CD1c-positive myeloid dendritic cell (primary cell): ENCODE data around the gene APMAP.

Experiments
- DNase-seq: peaks from one replicate; pipeline ENCODE4 v3.0.0-alpha.2; 2016; ENCODE audit errors: extremely low spot score

APMAP gene, protein sequence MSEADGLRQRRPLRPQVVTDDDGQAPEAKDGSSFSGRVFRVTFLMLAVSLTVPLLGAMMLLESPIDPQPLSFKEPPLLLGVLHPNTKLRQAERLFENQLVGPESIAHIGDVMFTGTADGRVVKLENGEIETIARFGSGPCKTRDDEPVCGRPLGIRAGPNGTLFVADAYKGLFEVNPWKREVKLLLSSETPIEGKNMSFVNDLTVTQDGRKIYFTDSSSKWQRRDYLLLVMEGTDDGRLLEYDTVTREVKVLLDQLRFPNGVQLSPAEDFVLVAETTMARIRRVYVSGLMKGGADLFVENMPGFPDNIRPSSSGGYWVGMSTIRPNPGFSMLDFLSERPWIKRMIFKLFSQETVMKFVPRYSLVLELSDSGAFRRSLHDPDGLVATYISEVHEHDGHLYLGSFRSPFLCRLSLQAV

DNA sequence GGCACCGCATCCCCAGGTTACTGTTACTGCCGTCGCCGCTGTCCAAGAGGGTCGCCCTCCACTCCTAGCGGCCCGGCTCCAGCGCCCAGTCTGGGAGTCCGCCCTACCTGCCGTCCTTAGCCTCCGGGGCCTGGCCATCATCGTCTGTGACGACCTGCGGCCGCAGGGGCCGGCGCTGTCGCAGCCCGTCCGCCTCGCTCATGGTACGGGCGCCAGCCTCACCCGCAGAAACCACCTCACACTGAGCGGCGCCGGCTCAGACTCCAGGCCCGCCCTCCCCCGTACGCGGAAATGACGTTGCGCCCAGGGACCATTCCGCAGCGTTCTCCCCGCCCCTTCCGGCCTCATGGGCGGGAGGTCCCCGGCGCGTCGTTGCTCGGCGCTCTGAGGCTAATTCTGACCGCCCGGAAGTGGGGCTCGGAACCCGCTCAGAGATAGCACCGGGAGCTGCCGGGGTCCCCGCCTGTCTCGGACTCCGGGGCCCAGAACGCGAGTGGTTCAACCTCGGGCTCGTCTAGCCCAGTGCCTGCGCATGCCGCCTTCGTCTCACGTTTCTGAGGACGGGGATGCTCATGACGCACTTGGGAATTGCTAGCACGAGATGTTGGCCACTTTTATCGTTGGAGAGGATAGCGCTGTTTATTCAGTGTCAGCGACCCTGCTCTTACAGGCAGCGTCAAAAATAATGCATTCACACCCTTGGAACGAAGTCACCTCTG is at the start of gene APMAP:
APMAP (minus strand) TSS at position 265 of the 719 bp plus-strand sequence; CDS start at position 202, 63 bp downstream.
- DNase-seq = peak; percentile 98

DNA sequence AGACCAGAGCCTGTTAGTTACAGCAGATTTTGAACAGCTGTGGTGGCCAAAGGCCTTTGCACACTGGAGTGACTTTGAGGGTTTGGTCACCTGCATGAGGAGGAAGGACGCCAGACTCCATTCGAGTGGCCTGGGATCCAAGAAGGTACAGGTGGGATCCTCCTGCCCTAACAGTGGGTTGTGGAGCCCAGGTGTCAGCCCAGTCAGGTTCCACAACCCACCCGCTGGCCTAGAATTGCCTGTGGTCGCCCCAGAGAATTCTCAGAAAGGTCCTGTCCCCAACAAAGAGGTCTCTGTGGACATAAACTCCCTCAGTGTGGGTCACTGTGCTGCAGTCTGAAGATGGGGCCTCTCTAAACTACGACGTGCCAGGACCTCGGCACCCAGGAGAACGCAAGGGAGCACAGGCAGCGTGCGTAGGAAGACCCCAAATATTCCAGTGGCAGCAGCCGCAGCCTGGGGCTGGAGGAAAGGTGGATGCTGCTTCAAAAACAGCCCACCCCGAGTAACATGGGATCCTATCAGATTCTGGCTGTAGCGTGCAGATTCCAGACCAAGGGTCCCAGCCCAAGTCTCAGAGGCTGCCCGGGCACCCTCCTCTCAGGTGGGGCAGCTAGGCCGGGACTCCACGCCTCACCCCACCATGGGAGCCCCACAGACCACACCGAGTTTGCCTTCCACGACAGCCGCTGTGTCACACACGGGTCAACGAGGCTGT is 49.4 kb upstream of the APMAP start:
- DNase-seq = no peak

DNA sequence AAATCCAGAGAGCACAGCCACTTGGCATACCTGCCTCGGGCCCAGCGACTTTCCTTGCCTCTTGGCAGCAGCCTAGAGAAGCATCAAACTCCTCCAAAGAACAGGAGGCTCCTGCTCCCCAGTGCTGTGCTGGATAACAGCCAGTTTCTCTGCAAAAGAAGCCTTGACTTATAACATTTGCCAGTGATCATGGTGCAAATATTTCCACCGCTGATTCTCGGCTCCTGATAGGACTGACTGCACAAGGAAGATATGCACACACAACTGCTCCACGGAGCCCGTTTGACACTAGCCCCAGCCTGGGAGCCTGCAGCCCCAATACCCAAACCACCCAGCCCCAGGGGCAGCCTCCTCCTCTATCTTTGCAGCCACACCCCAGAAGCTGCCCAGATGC is 47.9 kb upstream of the APMAP start:
- no peak for DNase-seq

DNA sequence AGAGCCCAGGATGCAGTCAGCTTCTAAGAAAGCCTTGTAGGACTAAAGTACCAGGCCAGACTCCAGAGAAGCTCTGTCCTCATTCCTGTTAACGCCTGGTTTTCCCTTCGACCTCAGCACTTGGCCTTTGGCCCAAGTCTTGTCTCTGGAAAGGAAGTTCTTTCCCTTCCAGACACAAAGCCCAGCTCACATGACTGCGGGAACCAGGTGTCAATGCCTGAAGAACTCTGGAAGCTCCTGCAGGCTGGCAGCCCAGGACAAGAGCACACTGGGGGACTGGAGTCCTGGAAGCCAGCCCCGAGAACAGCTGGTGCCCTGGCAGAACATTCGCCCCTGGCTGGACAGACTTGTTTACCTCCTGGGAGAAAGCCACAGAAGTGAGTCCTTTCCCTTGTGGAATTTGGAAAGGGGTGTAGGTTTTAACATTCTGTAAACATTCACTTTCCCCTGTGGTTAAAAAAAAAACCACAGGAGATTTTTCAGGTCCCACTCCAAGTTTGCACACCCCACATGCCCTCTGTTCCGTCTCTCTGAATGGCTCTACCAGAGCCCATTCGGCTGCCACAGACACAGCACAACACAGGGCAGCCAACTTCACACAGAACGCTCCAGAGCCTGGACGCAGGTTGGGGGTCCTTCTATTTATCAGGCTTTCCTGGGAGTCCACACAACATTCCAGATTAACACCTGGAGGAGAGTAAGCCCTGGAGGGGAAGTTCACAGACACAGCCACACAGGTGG is 47.3 kb upstream of the APMAP start:
- DNase-seq = no peak

DNA sequence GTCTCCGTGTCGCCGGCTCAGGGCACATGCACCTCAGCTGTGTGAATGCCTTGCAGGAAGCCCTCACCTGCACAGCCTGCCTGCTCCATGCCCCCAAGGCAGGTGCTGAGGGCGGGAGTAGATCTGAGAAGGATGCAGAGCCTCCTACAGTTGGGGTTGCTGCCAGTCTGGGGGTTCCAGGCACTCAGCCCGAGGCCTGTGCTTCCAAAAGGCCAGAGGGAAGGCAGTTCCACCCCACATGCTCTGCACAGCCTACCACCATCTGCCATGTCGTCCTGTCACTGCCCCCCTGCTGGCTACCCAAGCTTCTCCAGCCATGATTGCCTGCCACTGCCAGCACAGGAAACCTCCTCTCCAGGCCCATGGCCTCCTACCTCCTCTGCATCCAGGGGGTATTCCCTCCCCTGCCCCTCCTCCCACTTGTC is 46.1 kb upstream of the APMAP start:
- DNase-seq = no peak

DNA sequence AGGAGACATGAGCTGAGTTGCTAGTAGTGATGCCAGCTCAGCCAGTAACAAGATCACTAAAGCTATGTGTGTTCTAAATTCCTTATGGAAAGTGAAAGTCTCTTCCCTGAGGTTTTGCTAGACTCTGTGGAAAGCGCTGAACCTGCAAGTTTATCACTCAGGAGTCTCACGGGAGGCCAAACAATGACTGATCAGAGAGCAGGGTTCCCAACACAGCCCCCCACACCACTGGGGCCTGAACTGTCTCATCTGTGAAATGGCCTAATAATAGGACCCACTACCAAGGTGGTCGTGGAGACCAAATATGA is 45.5 kb upstream of the APMAP start:
- DNase-seq = no peak

DNA sequence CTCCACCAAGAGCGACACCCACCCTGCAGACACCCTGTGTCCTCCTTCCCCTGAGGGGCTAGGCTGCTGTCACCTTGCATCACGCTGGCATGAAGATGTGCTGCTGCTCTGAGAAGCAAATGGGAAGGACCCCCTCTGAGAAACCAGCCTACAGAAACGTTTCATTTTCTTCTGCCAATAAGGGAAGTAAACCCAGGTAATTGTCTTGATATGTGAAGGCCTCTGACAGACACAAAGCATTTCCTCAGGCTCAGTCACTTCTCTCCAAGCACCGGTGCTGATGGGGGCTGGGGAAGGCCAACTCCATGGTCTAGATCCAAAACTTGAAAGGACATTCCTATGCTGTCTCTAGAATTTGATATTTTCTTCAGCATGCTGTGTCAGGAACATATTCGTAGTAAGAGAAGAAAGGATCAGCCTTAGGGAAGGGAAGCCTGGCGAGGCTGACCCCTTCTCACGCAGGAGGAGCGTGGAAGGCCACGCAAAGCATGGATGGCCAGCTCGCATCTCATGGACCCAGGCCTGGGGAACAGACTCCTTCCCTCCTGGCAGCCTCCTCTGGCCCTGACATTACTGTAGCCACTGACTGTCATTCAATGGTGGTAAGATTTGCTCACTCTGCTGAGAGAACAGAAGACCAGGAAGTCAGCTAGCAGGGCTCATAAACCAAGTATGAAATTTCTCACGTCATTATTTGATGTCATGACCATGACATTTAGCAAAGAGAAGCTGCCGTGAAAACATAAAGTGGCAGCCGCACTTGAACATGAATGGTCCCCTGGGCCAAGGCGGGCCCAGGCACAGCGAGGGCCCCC is 44.9 kb upstream of the APMAP start:
- no peak for DNase-seq

DNA sequence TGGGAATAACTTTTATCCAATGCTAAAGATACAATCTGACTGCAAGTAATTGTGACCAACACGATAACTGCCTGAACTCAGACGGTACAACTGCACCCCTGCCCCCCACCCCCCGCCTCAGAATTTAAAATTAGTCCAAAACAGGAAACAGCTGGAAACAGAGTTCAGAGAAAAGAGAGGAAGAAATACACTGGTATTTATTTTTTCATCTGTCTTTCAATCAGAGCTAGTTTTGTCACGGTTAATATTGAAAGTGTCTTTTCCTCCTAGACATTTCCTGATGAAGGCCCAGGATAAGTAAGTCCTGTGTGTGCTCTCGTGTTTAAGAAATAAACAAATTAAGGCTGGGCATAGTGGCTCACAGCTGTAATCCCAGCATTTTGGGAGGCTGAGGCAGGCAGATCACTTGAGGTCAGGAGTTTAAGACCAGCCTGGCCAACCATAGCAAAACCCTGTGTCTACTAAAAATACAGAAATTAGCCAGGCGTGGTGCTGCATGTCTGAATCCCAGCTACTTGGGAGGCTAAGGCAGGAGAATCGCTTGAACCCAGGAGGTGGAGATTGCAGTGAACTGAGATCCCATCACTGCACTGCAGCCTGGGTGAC is 43.9 kb upstream of the APMAP start:
- DNase-seq = no peak

DNA sequence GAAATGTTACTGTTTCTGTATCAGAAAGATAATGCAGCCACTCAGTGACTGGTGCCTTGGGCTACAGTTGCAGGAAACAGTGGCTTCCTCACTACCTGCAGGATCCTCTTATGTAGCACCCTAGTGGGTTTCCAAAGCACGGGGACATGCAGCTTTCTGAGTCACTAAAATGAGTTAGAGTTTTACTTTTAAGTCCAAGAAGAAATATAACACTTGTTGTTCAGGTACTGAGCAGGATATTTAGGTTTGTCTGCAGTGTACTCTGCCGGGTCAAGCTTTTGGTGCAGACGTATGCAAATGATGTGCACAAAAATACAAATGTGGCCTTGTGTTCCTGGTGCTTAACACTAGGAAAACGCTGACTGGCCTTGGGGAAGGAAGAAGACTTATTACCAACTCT is 43.4 kb upstream of the APMAP start:
- DNase-seq = no peak

DNA sequence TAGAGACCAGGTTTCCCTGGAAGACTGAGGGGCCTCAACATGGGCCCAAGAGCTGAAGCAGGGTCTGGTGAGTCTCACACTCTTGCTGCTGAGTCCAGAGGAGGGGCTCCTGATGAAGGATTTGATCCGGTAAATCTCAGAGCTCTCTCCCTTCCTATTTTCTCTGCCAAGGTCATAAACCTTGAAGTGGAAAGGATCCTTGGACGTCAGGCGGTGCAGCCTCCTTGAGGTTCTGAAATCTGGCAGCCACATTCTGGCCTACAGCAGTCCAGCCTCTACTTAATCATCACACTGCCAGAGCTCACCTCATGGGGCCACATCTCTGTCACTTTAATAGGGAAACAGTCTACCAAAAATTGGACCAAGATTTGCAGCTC is 41.4 kb upstream of the APMAP start:
- DNase-seq = no peak

DNA sequence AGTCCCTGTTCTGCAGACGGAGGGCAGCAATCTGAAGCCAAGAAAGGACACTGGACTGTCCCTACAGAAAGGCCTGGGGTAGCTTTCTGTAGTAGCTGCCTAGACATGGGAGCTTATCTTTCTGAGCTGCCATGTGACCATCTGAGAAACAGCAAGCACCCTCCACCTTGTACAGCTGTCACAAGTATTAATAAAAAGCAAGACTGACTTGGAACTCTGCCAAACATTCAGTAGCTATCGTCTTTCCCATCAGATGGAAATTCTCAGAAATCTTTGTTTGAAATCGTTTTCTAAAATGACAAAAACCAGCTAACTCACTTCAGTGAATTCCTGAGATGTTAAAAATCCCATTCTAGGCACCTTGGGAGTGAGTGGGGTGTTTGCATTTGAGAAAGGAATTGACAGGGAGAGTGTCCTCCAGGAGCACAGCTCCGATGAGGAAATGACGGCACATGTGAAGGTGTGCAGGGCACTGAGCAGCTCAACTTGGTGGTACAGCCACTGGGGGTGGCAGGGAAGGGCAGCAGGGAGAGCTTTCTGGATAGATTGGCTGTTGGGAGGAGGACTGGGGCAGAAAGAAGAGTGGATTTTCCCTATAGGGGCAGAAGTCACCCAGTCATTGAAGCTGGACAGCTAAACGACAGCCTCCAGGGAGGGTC is 40.8 kb upstream of the APMAP start:
- no peak for DNase-seq

DNA sequence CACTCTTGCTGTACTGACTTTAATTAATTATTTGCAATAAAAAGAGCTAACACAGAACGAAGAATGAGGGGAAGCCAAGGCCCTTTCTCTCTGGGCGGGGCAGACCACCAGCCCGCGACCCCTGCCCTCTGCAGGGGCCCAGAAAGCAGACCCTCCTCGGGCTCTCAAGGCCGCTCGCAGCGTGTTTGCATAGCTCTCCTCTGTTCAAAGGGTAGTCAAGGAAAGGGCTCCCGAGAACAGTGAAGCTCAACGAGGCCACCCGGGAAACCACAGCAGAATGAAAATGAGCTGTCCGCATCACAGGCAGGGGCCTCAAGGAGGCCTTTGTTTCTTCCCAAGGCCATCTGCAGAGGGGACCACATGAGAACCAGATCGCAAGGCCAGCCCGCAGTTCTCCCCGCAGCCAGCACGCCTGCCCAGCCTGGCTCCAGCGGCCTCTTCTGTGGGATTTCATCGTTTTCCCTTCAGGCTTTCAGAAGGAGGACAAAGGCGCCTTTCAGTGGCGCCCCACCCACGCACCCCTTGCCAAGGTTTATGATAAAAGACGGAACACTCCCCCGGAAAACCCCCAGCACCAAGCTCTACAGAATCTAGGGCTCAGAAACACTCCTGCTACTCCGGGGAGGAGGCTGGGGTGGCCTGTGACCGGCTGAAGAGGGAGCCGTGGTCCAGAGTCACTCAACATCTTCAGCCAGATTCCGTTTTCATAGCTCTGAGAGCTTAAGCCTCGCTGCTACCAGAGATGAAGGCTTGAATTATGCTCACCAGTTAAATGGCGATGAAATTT is 40.1 kb upstream of the APMAP start:
- no peak for DNase-seq

DNA sequence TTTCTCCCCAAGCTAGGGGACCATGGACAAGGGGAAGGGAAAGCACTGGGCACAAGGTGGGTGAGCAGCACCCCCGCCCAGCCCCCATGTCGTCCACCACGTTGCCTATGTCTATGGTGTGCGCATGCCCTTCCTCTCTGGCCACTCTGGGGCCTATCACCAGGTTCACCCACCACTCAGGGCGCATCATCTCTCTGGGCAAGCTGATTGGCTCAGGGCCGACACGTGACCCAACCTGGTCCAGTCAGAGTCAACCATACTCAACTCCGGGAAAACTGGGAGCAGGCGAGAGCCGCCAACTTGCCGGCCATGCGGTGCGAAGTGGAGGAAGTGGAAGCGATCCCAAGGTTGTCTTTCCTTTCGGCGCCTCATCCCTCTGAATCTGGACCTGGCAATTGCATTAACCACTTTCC is 39.5 kb upstream of the APMAP start:
- no peak for DNase-seq

DNA sequence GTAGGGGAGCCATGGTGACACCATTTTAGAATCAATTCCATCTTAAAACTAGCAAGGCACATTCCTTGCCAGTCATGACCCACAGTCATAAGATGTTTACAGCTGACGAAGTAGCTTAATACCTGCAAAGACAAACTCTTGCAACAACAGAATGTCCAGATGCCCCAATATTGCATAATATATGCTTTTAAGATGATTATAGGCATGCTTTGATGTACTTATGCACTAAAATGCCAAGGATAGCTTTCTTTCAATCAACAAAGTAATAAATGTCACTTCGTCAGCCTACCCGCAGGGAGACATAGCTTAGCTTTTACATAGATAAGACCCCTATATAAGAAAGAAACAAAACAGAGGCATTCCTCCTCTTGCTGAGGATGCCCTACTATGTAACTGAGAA is 38.7 kb upstream of the APMAP start:
- no peak for DNase-seq

DNA sequence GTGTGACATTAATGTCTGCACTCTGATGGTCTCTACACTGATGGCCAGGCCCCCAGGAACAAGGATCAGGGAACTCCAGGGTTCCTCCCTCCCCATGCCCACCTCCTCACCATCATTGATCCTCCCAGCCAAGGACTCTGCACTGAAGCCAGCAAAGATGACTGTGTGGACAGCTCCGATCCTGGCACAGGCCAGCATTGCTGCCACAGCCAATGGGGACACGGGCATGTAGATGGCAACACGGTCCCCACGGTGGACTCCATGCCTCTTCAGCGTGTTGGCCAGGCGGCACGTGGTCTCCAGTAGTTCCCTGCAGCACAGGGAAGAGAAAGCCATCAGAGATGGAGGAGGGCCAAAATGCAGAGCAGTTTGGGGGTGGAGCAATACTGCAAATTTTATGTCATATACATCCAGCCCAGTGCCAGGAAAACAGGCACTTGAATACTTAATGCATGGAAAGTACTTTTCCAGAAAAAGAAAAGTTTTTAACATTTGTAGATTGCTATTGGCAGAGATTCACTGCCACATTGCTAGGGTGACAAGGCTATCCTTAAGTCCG is 38.2 kb upstream of the APMAP start:
- no peak for DNase-seq

DNA sequence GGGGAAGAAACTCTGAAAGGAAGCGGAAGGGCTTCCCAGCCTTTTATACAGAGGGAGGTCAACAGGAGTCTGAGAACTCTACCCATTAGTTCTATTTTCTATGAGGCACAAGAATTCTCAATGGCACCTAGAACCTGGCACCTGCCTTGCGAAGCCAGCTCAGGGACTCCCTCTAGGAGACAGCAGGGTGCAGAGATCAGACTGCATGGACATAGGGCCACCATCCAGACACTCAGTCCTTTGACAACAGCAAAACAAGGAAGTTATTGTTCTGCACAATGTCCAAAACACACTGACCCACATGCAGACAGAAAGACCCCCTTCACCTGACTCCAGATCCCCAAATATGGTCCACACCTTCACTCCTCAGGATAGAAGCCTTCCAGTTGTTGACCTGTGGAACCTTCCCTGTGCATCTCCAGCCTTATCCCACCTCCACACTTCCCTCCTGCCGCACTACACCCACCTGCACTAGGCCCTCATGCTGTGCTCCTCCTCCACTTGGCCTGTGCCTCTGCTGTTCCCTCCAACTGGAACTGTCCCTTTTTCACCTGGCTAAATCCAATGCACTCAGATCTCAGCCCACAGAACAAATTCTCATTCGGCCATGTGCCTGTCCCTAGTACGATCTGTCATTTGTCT is 37.6 kb upstream of the APMAP start:
- DNase-seq = no peak

DNA sequence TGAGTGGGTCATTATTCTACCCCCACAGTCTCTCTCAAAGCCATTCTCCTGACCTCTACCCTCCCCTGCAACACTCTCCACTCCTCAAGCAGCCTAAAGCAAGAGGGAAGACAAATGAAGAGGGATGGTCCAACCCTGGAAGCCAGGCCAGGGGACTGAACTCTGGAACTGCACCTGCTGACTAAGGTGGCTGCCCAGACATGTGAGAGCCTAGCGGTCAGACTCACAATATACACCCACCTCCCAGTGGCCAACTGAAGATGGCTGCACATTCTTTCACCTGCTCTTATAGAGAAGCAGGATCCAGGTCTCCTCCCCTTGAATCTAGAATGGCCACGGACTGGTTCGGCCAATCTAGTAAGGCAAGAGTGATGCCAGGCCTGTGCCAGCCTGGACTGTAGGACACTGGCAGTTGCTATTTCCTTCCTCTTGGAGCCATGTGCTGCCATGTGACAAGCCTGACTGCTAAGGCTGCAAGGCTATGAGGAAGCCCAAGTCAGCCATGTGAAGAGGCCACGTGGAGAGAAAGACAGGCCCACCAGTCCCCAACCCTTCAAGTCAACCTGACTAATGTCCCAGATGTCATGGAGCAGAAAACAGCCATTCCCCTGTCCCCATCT is 33.5 kb upstream of the APMAP start:
- no peak for DNase-seq
